Measurements from ENCODE around the gene OR6N1. TPM values are rescaled to one million over a fixed set of nuclear protein-coding genes. Genes with fewer than 3 reads are reported as not detected.

The OR6N1 gene
- total RNA-seq, 2 experiments from 2014 or later, result not detected

DNA sequence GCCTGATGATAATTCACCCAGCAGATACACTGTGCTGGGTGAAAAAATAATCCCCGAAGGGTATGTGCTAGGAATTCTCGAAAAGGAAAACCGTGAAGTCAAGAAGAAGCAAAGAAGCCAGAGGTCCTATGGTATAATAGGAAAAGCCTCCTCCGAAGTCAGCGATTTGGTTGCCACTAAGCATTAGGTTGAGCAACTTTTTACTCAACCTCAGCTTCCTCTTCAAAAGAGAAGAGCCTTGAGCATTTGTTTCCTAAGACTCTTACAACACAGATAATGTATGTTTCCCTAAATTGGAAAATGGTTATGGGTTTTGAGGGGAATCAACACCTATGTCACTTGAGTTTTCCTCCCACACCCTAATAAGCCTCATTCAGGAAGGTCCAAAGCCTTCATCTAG is 37.9 kb upstream of the OR6N1 start:
- intact Hi-C loops (cut with micrococcal nuclease), result no loop called here
- H3K27me3 Mint-ChIP-seq, result peaks cover 7% of the 10 kb centered on the region
- POLR2A ChIA-PET, result no interaction called here
- H3K4me1 Mint-ChIP-seq (ENCODE audit: low read depth), result no peaks in the 10 kb centered on the region
- no peak for DNase-seq
- H3K36me3 Mint-ChIP-seq (ENCODE audit: low read depth), result no peaks in the 10 kb centered on the region
- ATAC-seq, result no peak
- CTCF ChIA-PET, result interaction anchor here (0.8 kb wide), 1 partner anchor 188 kb away, joined by 3 read pairs; no protein-coding TSS in a partner anchor
- no peak overlapping the region for H3K4me3 Mint-ChIP-seq
- no peak overlapping the region for H3K27ac Mint-ChIP-seq
- H3K9me3 Mint-ChIP-seq, result no peaks in the 10 kb centered on the region
- TF ChIP-seq, protein P1, sequence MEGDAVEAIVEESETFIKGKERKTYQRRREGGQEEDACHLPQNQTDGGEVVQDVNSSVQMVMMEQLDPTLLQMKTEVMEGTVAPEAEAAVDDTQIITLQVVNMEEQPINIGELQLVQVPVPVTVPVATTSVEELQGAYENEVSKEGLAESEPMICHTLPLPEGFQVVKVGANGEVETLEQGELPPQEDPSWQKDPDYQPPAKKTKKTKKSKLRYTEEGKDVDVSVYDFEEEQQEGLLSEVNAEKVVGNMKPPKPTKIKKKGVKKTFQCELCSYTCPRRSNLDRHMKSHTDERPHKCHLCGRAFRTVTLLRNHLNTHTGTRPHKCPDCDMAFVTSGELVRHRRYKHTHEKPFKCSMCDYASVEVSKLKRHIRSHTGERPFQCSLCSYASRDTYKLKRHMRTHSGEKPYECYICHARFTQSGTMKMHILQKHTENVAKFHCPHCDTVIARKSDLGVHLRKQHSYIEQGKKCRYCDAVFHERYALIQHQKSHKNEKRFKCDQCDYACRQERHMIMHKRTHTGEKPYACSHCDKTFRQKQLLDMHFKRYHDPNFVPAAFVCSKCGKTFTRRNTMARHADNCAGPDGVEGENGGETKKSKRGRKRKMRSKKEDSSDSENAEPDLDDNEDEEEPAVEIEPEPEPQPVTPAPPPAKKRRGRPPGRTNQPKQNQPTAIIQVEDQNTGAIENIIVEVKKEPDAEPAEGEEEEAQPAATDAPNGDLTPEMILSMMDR (IDR thresholded peaks at IDR 0.05), result no peak

DNA sequence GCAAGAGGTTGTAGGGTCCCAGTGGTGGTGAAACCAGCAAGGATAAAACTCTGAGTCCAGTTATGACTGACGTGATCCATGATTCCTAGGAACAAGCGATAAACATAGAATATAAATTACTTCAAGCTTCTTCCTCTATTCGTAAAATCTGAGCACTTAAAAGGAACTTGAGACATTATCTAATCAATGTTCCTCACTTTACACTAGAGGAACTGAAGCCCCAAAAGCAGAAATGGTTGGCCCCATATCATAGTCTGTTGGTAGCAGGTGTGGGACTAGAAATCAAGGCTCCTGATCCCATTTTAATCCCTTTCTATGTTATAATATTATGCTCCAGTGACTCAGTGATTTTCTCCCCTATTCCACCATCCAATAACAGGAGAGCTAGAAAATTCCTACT is 37.3 kb upstream of the OR6N1 start:
- H3K9me3 Mint-ChIP-seq, result no peaks in the 10 kb centered on the region
- peaks cover 7% of the 10 kb centered on the region for H3K27me3 Mint-ChIP-seq
- intact Hi-C loops (cut with micrococcal nuclease), result no loop called here
- H3K27ac Mint-ChIP-seq, result no peak overlapping the region
- DNase-seq (no peak), ATAC-seq (no peak)
- no peaks in the 10 kb centered on the region for H3K4me1 Mint-ChIP-seq (ENCODE audit: low read depth)
- POLR2A ChIA-PET, result no interaction called here
- TF ChIP-seq, protein P1 (IDR thresholded peaks at IDR 0.05), result no peak
- no peak overlapping the region for H3K4me3 Mint-ChIP-seq
- H3K36me3 Mint-ChIP-seq (ENCODE audit: low read depth), result no peaks in the 10 kb centered on the region
- CTCF ChIA-PET, result interaction anchor here (0.6 to 0.8 kb wide), 2 partner anchors 189 to 218 kb away, joined by 3 read pairs; no protein-coding TSS in a partner anchor

DNA sequence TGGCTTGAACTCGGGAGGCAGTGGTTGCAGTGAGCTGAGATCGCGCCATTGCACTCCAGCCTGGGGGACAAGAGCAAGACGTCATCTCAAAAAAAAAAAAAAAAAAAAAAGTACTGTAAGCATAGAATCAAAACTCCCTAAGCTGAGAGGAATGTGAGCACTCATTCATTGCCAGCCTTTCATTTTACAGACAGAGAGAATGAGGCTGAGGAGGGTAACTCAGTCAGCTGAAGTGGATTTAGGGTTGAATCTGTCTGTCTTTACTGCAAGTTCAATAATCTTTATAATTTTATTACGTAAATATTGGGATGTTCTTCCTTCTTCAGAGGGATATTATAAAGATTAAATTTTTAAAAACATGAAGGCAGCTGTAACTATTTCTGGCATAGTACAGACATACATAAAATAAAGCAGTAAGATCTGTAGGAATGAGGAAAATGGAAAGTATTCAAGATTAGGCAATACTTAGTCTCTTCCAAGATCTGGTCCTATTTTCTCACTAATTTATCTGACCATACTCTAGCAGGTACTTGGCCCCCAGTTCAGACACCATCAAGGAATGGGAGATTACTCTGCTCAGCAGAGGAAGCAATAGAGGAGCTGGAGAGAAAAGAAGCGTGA is 35.0 kb upstream of the OR6N1 start:
- POLR2A ChIA-PET, result no interaction called here
- peaks cover 19% of the 10 kb centered on the region for H3K27me3 Mint-ChIP-seq
- ATAC-seq, result no peak

DNA sequence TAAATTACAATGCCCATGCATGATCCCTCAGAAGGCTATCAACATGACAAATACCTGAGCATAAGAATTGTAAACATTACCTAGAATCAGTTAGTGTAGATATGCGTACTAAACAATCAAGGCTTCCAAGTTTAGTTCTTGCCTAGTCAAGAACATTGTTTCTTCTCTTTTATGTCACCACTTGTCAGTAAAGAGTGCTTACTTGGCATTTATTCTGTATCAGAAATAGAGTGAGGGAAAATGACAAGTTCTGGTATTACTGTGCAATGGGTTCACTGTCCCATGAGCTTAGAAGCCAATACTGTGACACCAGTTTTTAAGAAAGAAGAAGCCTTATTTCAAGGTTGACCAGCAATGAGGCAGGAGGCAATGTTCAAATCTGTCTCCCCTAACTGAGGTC is 31.7 kb upstream of the OR6N1 start:
- DNase-seq (no peak), ATAC-seq (no peak)
- Mint-ChIP-seq H3K4me3 (no peak overlapping the region), H3K27ac (no peak overlapping the region), H3K27me3 (peaks cover 22% of the 10 kb centered on the region), H3K4me1 (ENCODE audit: low read depth) (no peaks in the 10 kb centered on the region), H3K9me3 (no peaks in the 10 kb centered on the region), H3K36me3 (ENCODE audit: low read depth) (no peaks in the 10 kb centered on the region)
- POLR2A ChIA-PET, result no interaction called here
- TF ChIP-seq, protein P1 (IDR thresholded peaks at IDR 0.05), result no peak
- CTCF ChIA-PET, result no interaction called here
- intact Hi-C loops (cut with micrococcal nuclease), result no loop called here

More for the DNA sequence above, 35.0 kb upstream of the OR6N1 start:
- Mint-ChIP-seq H3K4me3 (no peak overlapping the region), H3K9me3 (no peaks in the 10 kb centered on the region), H3K36me3 (ENCODE audit: low read depth) (no peaks in the 10 kb centered on the region), H3K27ac (no peak overlapping the region), H3K4me1 (ENCODE audit: low read depth) (no peaks in the 10 kb centered on the region)
- DNase-seq, result no peak
- TF ChIP-seq, protein P1 (IDR thresholded peaks at IDR 0.05), result no peak
- intact Hi-C loops (cut with micrococcal nuclease), result no loop called here
- CTCF ChIA-PET, result no interaction called here

DNA sequence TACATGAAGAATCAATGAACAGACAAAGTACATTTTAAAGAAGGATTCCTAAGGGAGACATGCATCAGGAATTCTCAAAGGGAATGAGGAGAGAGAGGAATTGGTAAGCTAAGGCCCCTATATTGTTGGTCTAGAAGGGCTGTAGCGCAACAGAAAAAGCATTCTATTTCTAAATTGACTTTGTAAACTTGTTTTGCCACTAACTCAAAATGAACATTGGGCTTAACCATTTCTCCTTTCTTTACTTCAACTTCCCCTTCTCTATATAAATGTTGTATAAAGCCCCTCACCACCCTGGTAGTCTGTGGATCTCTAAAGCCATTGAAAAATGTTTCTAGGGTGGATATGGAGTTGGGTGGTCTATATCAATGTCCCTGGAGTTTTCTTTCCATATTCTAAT is 29.4 kb upstream of the OR6N1 start:
- TF ChIP-seq, protein P1 (IDR thresholded peaks at IDR 0.05), result no peak
- CTCF ChIA-PET, result no interaction called here
- H3K4me1 Mint-ChIP-seq (ENCODE audit: low read depth), result no peaks in the 10 kb centered on the region
- POLR2A ChIA-PET, result no interaction called here
- peaks cover 18% of the 10 kb centered on the region for H3K27me3 Mint-ChIP-seq
- DNase-seq (no peak), ATAC-seq (no peak)
- H3K9me3 Mint-ChIP-seq, result no peaks in the 10 kb centered on the region
- H3K36me3 Mint-ChIP-seq (ENCODE audit: low read depth), result no peaks in the 10 kb centered on the region
- intact Hi-C loops (cut with micrococcal nuclease), result no loop called here
- H3K4me3 Mint-ChIP-seq, result no peak overlapping the region
- no peak overlapping the region for H3K27ac Mint-ChIP-seq

Data from activated CD8-positive, alpha-beta T cell treated with anti-CD3 and anti-CD28 coated beads for 36 hours (primary cell).